ENCODE data around the gene SYVN1. TPM values are rescaled to one million over a fixed set of nuclear protein-coding genes. Genes with fewer than 3 reads are reported as not detected.

Gene SYVN1
- total RNA-seq, 1 donor = 11.9 TPM

DNA sequence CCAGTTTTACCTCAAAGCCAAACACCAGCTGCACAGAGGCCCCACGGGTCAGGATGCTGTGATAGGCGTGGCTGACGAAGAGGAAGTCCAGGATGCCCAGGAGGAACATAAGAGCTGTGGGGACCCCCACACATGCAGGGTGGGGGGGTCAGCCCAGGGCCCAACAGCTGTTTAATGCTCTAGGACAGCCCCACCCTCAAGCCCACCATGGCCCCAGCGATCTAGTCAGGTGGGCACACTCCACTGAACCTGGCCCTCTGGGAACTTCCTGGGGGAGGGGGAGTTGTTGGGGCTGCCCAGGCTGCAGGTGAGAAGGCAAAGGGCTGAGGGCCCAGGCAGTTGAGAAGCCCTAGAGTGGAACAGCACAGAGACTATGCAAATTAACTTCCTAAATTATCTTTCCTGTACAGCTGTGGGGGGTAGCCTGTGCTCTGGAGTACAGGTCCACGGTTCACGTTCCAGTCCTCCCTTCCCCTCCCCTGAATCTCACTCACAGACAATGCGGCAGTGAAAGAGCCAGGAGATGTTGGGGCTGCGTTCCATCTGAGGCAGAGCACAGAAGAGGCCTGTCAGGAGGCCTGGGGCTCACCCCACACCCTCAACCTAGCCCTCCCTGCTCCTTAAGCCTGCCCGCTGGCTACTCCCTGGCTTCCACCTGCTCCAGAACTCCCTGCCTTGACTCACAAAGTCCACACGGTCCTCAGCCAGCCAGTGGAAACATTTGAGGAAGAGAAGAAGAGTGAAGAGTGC lies 1.9 kb downstream of the SYVN1 start:
- TF ChIP-seq, protein P1, sequence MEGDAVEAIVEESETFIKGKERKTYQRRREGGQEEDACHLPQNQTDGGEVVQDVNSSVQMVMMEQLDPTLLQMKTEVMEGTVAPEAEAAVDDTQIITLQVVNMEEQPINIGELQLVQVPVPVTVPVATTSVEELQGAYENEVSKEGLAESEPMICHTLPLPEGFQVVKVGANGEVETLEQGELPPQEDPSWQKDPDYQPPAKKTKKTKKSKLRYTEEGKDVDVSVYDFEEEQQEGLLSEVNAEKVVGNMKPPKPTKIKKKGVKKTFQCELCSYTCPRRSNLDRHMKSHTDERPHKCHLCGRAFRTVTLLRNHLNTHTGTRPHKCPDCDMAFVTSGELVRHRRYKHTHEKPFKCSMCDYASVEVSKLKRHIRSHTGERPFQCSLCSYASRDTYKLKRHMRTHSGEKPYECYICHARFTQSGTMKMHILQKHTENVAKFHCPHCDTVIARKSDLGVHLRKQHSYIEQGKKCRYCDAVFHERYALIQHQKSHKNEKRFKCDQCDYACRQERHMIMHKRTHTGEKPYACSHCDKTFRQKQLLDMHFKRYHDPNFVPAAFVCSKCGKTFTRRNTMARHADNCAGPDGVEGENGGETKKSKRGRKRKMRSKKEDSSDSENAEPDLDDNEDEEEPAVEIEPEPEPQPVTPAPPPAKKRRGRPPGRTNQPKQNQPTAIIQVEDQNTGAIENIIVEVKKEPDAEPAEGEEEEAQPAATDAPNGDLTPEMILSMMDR (IDR thresholded peaks at IDR 0.05; ENCODE audit: extremely low read depth, low read depth, low read length) = no peak
- DNase-seq (ENCODE audit: insufficient read length, low spot score, missing footprints) = peak; percentile 47
- peaks cover 52% of the 10 kb centered on the region for H3K79me2 ChIP-seq (ENCODE audit: insufficient read depth, low read length)
- no peaks in the 10 kb centered on the region for H3K9me3 ChIP-seq (ENCODE audit: low read depth, low read length)
- H3K27ac ChIP-seq (ENCODE audit: low read depth, low read length) = peak overlapping the region; percentile 99
- H3K4me3 ChIP-seq (ENCODE audit: insufficient read depth, low read length) = peak overlapping the region; percentile 96
- peak overlapping the region; percentile 85 for H3K4me2 ChIP-seq (ENCODE audit: insufficient read depth, low read length)
- no peak overlapping the region for H2AFZ ChIP-seq (ENCODE audit: low read length)
- peaks cover 18% of the 10 kb centered on the region for H3K4me1 ChIP-seq (ENCODE audit: insufficient read depth, low read length)
- peaks cover 50% of the 10 kb centered on the region for H3K36me3 ChIP-seq (ENCODE audit: insufficient read depth, low read length)
- peaks cover 35% of the 10 kb centered on the region for H4K20me1 ChIP-seq (ENCODE audit: insufficient read depth, low read length)
- H3K27me3 ChIP-seq (ENCODE audit: insufficient read depth, low read length) = no peaks in the 10 kb centered on the region

- Histone ChIP-seq H3K4me2 (ENCODE audit: insufficient read depth, low read length) (no peak overlapping the region), H3K79me2 (ENCODE audit: insufficient read depth, low read length) (peaks cover 52% of the 10 kb centered on the region), H4K20me1 (ENCODE audit: insufficient read depth, low read length) (peaks cover 35% of the 10 kb centered on the region), H3K9me3 (ENCODE audit: low read depth, low read length) (no peaks in the 10 kb centered on the region), H3K4me3 (ENCODE audit: insufficient read depth, low read length) (no peak overlapping the region), H3K27me3 (ENCODE audit: insufficient read depth, low read length) (no peaks in the 10 kb centered on the region), H3K36me3 (ENCODE audit: insufficient read depth, low read length) (peaks cover 55% of the 10 kb centered on the region), H3K4me1 (ENCODE audit: insufficient read depth, low read length) (peaks cover 18% of the 10 kb centered on the region), H2AFZ (ENCODE audit: low read length) (no peak overlapping the region), H3K27ac (ENCODE audit: low read depth, low read length) (no peak overlapping the region)
- no peak for DNase-seq (ENCODE audit: insufficient read length, low spot score, missing footprints)
- TF ChIP-seq, protein P1 (IDR thresholded peaks at IDR 0.05; ENCODE audit: extremely low read depth, low read depth, low read length) = no peak
Observed at GRCh38 chr11:65131895-65132237, 2.5 kb downstream of the SYVN1 start.

- Histone ChIP-seq H3K36me3 (ENCODE audit: insufficient read depth, low read length) (peaks cover 60% of the 10 kb centered on the region), H3K27me3 (ENCODE audit: insufficient read depth, low read length) (no peaks in the 10 kb centered on the region), H2AFZ (ENCODE audit: low read length) (no peak overlapping the region), H4K20me1 (ENCODE audit: insufficient read depth, low read length) (peaks cover 37% of the 10 kb centered on the region), H3K4me3 (ENCODE audit: insufficient read depth, low read length) (no peak overlapping the region), H3K9me3 (ENCODE audit: low read depth, low read length) (no peaks in the 10 kb centered on the region), H3K79me2 (ENCODE audit: insufficient read depth, low read length) (peaks cover 52% of the 10 kb centered on the region), H3K27ac (ENCODE audit: low read depth, low read length) (no peak overlapping the region), H3K4me1 (ENCODE audit: insufficient read depth, low read length) (peaks cover 18% of the 10 kb centered on the region), H3K4me2 (ENCODE audit: insufficient read depth, low read length) (no peak overlapping the region)
- DNase-seq (ENCODE audit: insufficient read length, low spot score, missing footprints) = no peak
- TF ChIP-seq, protein P1 (IDR thresholded peaks at IDR 0.05; ENCODE audit: extremely low read depth, low read depth, low read length) = no peak
Observed at GRCh38 chr11:65131417-65131776, 2.9 kb downstream of the SYVN1 start.

DNA sequence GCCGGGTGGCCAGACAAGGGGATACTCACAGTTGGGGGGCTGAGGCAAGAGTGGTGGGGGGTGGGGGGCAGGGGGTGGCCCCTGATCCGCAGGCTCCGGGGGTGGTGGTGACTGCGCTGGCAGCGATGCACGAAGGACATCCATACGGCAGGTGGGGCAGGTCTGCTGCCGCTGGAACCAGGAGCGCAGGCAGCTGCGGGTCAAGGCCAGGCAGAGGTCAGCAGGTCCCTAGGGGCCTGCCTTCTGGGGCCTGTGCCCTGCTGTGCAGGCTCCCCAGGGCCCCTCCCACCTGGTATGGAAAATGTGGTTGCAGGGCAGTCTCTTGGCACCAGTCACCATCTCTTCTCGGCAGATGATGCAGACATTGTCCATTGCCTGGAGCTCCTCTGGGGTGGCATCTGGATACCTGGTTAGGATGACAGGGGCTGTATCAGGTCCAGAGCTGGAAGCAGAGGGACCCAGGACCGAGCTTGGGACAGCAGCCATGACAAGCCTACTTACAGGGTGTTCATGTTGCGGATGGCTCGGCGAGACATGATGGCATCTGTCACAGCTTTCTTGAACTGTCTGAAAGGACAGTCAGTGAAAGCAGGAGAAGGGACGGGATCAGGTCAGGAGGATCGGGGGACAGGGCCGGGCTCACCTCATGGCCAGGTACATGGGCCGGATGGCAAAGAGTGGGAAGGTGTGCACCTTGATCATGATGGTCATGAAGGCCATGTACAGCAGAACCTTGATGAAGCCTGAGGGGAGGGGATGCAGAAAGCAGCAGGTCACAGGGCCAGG lies 3.5 kb downstream of the SYVN1 start:
- TF ChIP-seq, protein P1 (IDR thresholded peaks at IDR 0.05; ENCODE audit: extremely low read depth, low read depth, low read length) = no peak
- peaks cover 66% of the 10 kb centered on the region for H3K36me3 ChIP-seq (ENCODE audit: insufficient read depth, low read length)

More for the DNA sequence above, 3.5 kb downstream of the SYVN1 start:
- peaks cover 39% of the 10 kb centered on the region for H4K20me1 ChIP-seq (ENCODE audit: insufficient read depth, low read length)
- DNase-seq (ENCODE audit: insufficient read length, low spot score, missing footprints) = no peak
- no peak overlapping the region for H3K4me3 ChIP-seq (ENCODE audit: insufficient read depth, low read length)
- H3K4me1 ChIP-seq (ENCODE audit: insufficient read depth, low read length) = peaks cover 18% of the 10 kb centered on the region
- H2AFZ ChIP-seq (ENCODE audit: low read length) = no peak overlapping the region
- no peaks in the 10 kb centered on the region for H3K9me3 ChIP-seq (ENCODE audit: low read depth, low read length)
- no peaks in the 10 kb centered on the region for H3K27me3 ChIP-seq (ENCODE audit: insufficient read depth, low read length)
- no peak overlapping the region for H3K27ac ChIP-seq (ENCODE audit: low read depth, low read length)
- H3K79me2 ChIP-seq (ENCODE audit: insufficient read depth, low read length) = peaks cover 52% of the 10 kb centered on the region
- no peak overlapping the region for H3K4me2 ChIP-seq (ENCODE audit: insufficient read depth, low read length)
